ENCODE data around the gene RCBTB2. TPM values are rescaled to one million over a fixed set of nuclear protein-coding genes. Genes with fewer than 3 reads are reported as not detected.

Gene RCBTB2
- total RNA-seq, 1 experiment from 2014 or later, result 11.7 TPM

DNA sequence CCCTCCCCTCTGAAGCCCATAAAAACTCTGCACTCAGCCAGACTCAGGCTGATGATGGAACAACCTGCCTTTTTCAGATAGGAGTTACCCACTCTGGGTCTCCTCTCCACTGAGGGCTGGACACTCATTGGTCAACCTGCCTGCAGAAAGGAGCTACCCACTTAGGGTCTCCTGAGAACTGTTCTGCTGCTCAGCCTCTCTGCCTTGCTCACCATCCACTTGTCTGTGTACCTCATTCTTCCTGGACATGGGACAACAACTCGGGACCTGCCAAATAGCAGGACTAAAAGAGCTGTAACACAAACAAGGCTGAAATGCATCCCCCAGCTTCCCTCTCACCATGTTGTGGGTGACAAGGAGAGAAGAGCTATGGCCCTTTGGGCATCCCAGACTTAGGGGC lies 18.4 kb upstream of the RCBTB2 start:
- no peaks in the 10 kb centered on the region for H3K27me3 ChIP-seq (ENCODE audit: insufficient read depth, low read length)

More for the DNA sequence above, 18.4 kb upstream of the RCBTB2 start:
- H4K91ac ChIP-seq (ENCODE audit: insufficient read length, low read depth, low read length), result no peak overlapping the region
- H3K23ac ChIP-seq (ENCODE audit: insufficient read length, low read depth, low read length), result no peak overlapping the region
- no peak overlapping the region for H3K27ac ChIP-seq (ENCODE audit: insufficient read length, low read depth, low read length)
- H3K4me1 ChIP-seq (ENCODE audit: insufficient read depth, low read length), result no peaks in the 10 kb centered on the region
- no peak overlapping the region for H3K27ac Mint-ChIP-seq
- H3K27me3 Mint-ChIP-seq (ENCODE audit: low read depth), result peaks cover 4% of the 10 kb centered on the region; the same call in 1 of the 2 replicates
- H3K4ac ChIP-seq (ENCODE audit: low read depth, low read length), result no peak overlapping the region
- no peak overlapping the region for H2BK5ac ChIP-seq (ENCODE audit: insufficient read length, low read length)
- H2AK5ac ChIP-seq (ENCODE audit: insufficient read length, low read length), result no peak overlapping the region
- H4K8ac ChIP-seq (replicated peaks; ENCODE audit: insufficient read length, low read depth, low read length), result no peak overlapping the region
- TF ChIP-seq CTCF (conservative IDR thresholded peaks at IDR 0.05), result no peak
- no peak overlapping the region for H3T11ph ChIP-seq (ENCODE audit: low read length)
- H2AFZ ChIP-seq (ENCODE audit: low read length), result no peak overlapping the region
- H3K4me2 ChIP-seq (ENCODE audit: insufficient read depth, insufficient read length, low read length), result no peak overlapping the region
- no peaks in the 10 kb centered on the region for H3K79me1 ChIP-seq (ENCODE audit: insufficient read depth, low read depth, low read length, poor library complexity, severe bottlenecking)
- H2BK20ac ChIP-seq (ENCODE audit: low read depth, low read length, poor library complexity, severe bottlenecking), result no peak overlapping the region
- H3K56ac ChIP-seq (ENCODE audit: insufficient read length, low read depth, low read length), result no peak overlapping the region
- no peak overlapping the region for H3K14ac ChIP-seq (ENCODE audit: insufficient read depth, low read length)
- H3K36me3 Mint-ChIP-seq (ENCODE audit: insufficient read depth in 1 of 3, low read depth in 3 of 3), result peaks cover 5 to 29% (median 20%) of the 10 kb centered on the region in 3 experiments; a peak in 6 of 7 replicates
- DNase-seq, result no peak
- H3K79me2 ChIP-seq (ENCODE audit: insufficient read depth, low read length), result no peaks in the 10 kb centered on the region
- no peak overlapping the region for H3K9ac ChIP-seq (ENCODE audit: extremely low read depth, insufficient read length, low read length)
- H4K20me1 ChIP-seq (ENCODE audit: control insufficient read depth, insufficient read depth, insufficient read length), result no peaks in the 10 kb centered on the region
- no CpG with 5 or more reads among the region's 1 CpG for WGBS (ENCODE audit: extremely low coverage, insufficient read length, low lambda C conversion rate)
- no peak overlapping the region for H2BK120ac ChIP-seq (ENCODE audit: low read depth, low read length, poor library complexity, severe bottlenecking)
- H2BK12ac ChIP-seq (ENCODE audit: insufficient read length, low read depth, low read length), result no peak overlapping the region
- peaks cover 12% of the 10 kb centered on the region for H3K9me3 ChIP-seq (ENCODE audit: control insufficient read depth, low read depth, low read length)
- no peak overlapping the region for H3K18ac ChIP-seq (ENCODE audit: insufficient read length, low read depth, low read length)
- no peak overlapping the region for H3K4me3 Mint-ChIP-seq
- H3K23me2 ChIP-seq (ENCODE audit: insufficient read length, low read depth, low read length, poor library complexity, severe bottlenecking), result no peaks in the 10 kb centered on the region
- H3K9me3 Mint-ChIP-seq, result peaks cover 35 to 41% of the 10 kb centered on the region in 2 experiments
- H4K5ac ChIP-seq (ENCODE audit: insufficient read length, low read depth, low read length), result no peak overlapping the region
- no peak overlapping the region for H2BK15ac ChIP-seq (ENCODE audit: low read depth, low read length)
- no peaks in the 10 kb centered on the region for H3K4me1 Mint-ChIP-seq

Measured in H9 (cell line).